Stimulated activated CD8-positive, alpha-beta memory T cell treated with anti-CD3 and anti-CD28 coated beads, Interleukin-12 subunit alpha, Interleukin-12 subunit beta, amount 100 ng/mL, for 4 hours (primary cell): Measurements from ENCODE around the gene RASL11B.

Experiments
- DNase-seq: peaks from one replicate; pipeline ENCODE4 v3.0.0-alpha.2; 2020; ENCODE audit warnings: low read depth

The RASL11B gene

GRCh38 chr4:52843351-52843750 is 18.8 kb upstream of the RASL11B start:
- DNase-seq: no peak

- no peak for DNase-seq
Measured at GRCh38 chr4:52843958-52844357, 18.2 kb upstream of the RASL11B start.

GRCh38 chr4:52844596-52844995 is 17.5 kb upstream of the RASL11B start:
- DNase-seq: no peak

- DNase-seq: no peak
Measured at GRCh38 chr4:52846502-52846901, 15.6 kb upstream of the RASL11B start.

- no peak for DNase-seq
Measured at GRCh38 chr4:52848254-52848653, 13.9 kb upstream of the RASL11B start.

GRCh38 chr4:52850406-52851124 is 11.6 kb upstream of the RASL11B start:
- no peak for DNase-seq

GRCh38 chr4:52852041-52852440 is 10.1 kb upstream of the RASL11B start:
- DNase-seq: no peak

- no peak for DNase-seq
Measured at GRCh38 chr4:52852711-52853110, 9.4 kb upstream of the RASL11B start.

- no peak for DNase-seq
Measured at GRCh38 chr4:52853351-52853750, 8.8 kb upstream of the RASL11B start.

GRCh38 chr4:52856801-52857200 is 5.3 kb upstream of the RASL11B start:
- no peak for DNase-seq

- DNase-seq: no peak
Measured at GRCh38 chr4:52860361-52860760, 1.8 kb upstream of the RASL11B start.

GRCh38 chr4:52861171-52861823 is 820 bp upstream of the RASL11B start:
- DNase-seq: no peak

GRCh38 chr4:52862639-52863161 is 583 bp downstream of the RASL11B start:
- no peak for DNase-seq

- DNase-seq: no peak
Measured at GRCh38 chr4:52863324-52863723, 1.2 kb downstream of the RASL11B start.

- no peak for DNase-seq
Measured at GRCh38 chr4:52864793-52865192, 2.7 kb downstream of the RASL11B start.

- DNase-seq: no peak
Measured at GRCh38 chr4:52865300-52865699, 3.2 kb downstream of the RASL11B start.

GRCh38 chr4:52866734-52867133 is 4.6 kb downstream of the RASL11B start:
- no peak for DNase-seq

- no peak for DNase-seq
Measured at GRCh38 chr4:52867163-52867562, 5.0 kb downstream of the RASL11B start.

- DNase-seq: no peak
Measured at GRCh38 chr4:52868133-52868532, 6.0 kb downstream of the RASL11B start.

- no peak for DNase-seq
Measured at GRCh38 chr4:52869196-52869595, 7.1 kb downstream of the RASL11B start.

GRCh38 chr4:52869656-52870055 is 7.5 kb downstream of the RASL11B start:
- no peak for DNase-seq

GRCh38 chr4:52870225-52870624 is 8.1 kb downstream of the RASL11B start:
- no peak for DNase-seq

- DNase-seq: no peak
Measured at GRCh38 chr4:52873191-52873590, 11.1 kb downstream of the RASL11B start.
